Measurements from ENCODE around the gene MISFA.

MISFA gene

DNA sequence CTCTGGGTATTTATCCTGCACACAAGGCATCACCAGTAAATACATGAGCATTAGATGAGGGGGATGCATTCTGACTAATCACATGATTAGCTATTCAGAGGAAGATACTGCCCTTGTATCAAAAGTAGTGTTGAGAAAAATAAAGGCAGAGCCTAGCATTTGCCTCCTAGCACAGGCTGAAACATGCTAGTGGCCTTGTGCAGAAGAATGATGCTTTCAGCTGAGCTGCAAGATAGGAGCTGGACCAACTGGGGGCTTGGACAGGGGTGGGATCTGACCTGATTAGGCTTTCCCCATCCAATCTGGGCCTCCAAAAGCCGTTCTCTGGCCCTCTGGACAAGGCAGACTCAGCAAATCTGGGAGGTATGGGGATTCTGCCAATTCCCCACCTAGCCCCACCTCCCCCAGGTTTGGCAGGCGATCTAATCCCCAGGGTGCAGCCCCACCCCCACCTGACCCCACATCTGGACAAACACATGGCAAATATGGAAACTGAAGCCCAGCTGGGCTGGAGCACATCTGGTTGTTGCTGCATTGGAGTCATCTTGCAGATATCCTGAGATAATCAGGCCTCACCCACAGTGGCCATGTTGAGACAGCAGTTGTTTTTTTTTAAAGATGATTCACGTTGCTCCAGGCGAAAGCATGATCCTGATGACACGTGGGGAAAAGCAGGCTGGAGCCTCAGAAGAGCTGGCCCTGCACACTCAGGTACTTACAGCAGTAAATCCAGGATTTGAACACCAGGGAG lies 4.4 kb upstream of the MISFA start:
- H3K36me3 ChIP-seq, result no peaks in the 10 kb centered on the region
- no peaks in the 10 kb centered on the region for H3K9me3 ChIP-seq
- no peak for DNase-seq
- H3K27me3 ChIP-seq, result no peaks in the 10 kb centered on the region
- H3K4me1 ChIP-seq, result no peaks in the 10 kb centered on the region
- TF ChIP-seq, protein P1, sequence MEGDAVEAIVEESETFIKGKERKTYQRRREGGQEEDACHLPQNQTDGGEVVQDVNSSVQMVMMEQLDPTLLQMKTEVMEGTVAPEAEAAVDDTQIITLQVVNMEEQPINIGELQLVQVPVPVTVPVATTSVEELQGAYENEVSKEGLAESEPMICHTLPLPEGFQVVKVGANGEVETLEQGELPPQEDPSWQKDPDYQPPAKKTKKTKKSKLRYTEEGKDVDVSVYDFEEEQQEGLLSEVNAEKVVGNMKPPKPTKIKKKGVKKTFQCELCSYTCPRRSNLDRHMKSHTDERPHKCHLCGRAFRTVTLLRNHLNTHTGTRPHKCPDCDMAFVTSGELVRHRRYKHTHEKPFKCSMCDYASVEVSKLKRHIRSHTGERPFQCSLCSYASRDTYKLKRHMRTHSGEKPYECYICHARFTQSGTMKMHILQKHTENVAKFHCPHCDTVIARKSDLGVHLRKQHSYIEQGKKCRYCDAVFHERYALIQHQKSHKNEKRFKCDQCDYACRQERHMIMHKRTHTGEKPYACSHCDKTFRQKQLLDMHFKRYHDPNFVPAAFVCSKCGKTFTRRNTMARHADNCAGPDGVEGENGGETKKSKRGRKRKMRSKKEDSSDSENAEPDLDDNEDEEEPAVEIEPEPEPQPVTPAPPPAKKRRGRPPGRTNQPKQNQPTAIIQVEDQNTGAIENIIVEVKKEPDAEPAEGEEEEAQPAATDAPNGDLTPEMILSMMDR (IDR thresholded peaks at IDR 0.05; ENCODE audit: low read depth, low read length), result no peak
- H3K4me3 ChIP-seq (ENCODE audit: low read depth, low read length), result no peak overlapping the region

- DNase-seq, result no peak
- H3K27me3 ChIP-seq, result no peaks in the 10 kb centered on the region
- no peak overlapping the region for H3K4me3 ChIP-seq (ENCODE audit: low read depth, low read length)
- no peaks in the 10 kb centered on the region for H3K4me1 ChIP-seq
- no peaks in the 10 kb centered on the region for H3K9me3 ChIP-seq
- H3K36me3 ChIP-seq, result no peaks in the 10 kb centered on the region
- TF ChIP-seq, protein P1 (IDR thresholded peaks at IDR 0.05; ENCODE audit: low read depth, low read length), result no peak
Measured at GRCh38 chr11:18600915-18601569, 1.5 kb downstream of the MISFA start.

DNA sequence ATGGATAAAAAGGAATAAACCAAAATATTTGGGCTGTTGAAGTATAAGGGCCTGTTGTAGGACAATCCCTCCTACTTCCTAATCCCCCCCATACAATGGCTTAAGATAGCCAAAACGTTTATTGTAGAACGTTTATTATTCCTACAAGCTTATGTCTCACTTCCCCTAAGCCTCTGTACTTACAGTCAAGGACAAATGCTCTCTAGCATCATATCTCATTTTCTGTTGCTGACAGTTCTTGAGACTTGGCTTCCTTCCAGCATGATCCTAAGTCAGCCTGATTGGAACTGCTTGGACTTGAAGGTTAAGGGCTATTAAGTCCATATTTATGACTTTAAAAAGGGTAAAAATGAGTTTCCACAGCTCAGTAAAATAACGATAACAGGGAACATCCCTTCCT lies 8.8 kb downstream of the MISFA start:
- no peaks in the 10 kb centered on the region for H3K27me3 ChIP-seq
- TF ChIP-seq, protein P1 (IDR thresholded peaks at IDR 0.05; ENCODE audit: low read depth, low read length), result no peak
- H3K4me3 ChIP-seq (ENCODE audit: low read depth, low read length), result no peak overlapping the region
- H3K9me3 ChIP-seq, result no peaks in the 10 kb centered on the region
- H3K36me3 ChIP-seq, result peaks cover 4% of the 10 kb centered on the region; the same call in 1 of the 2 replicates
- DNase-seq, result no peak
- no peaks in the 10 kb centered on the region for H3K4me1 ChIP-seq

DNA sequence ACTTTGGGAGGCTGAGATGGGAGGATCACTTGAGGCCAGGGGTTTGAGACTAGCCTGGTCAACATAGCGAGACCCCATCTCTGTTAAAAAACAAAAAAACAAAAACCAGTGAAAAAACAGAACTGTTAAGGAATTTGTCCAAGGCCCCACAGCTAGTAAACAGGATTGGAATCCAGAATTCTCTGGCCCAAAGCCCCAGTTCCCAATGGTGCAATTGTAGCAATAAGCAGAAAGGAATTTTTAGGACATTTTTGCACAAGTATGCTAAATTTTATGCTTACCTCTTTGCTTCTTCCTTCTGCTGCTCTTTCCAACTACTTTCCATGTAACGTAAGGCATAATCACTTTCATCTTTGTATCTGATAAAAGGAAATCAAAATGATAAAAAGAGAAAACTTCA lies 11.6 kb downstream of the MISFA start:
- Histone ChIP-seq H3K4me3 (ENCODE audit: low read depth, low read length) (no peak overlapping the region), H3K36me3 (peaks cover 4% of the 10 kb centered on the region), H3K4me1 (no peaks in the 10 kb centered on the region), H3K27me3 (no peaks in the 10 kb centered on the region), H3K9me3 (no peaks in the 10 kb centered on the region)
- DNase-seq, result no peak
- TF ChIP-seq, protein P1 (IDR thresholded peaks at IDR 0.05; ENCODE audit: low read depth, low read length), result no peak

- Histone ChIP-seq H3K36me3 (peaks cover 4% of the 10 kb centered on the region), H3K4me3 (ENCODE audit: low read depth, low read length) (no peak overlapping the region), H3K9me3 (no peaks in the 10 kb centered on the region), H3K4me1 (no peaks in the 10 kb centered on the region), H3K27me3 (no peaks in the 10 kb centered on the region)
- TF ChIP-seq, protein P1 (IDR thresholded peaks at IDR 0.05; ENCODE audit: low read depth, low read length), result no peak
- no peak for DNase-seq
Measured at GRCh38 chr11:18612394-18612793, 12.8 kb downstream of the MISFA start.

DNA sequence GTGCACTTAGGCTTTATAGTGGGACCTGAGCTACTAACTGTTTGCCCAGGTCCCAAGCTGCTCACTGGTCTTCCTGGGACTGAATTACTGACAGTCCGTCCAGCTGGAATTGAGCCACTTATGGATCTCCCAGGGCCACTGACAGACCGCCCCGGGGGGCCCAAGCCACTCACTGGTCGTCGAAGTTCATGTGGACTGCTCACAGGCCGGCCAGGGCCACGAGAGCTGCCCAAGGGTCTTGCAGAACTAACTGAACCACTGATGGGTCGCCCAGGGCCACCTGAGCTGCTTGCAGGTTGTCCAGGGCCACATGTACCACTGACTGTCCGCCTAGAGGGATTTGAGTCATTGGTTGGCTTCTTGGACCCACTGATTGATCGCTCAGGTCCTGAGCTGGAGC lies 15.1 kb downstream of the MISFA start:
- no peaks in the 10 kb centered on the region; the same call in 1 of the 2 replicates for H3K36me3 ChIP-seq
- no peak overlapping the region for H3K4me3 ChIP-seq (ENCODE audit: low read depth, low read length)
- no peak for DNase-seq
- TF ChIP-seq, protein P1 (IDR thresholded peaks at IDR 0.05; ENCODE audit: low read depth, low read length), result no peak
- no peaks in the 10 kb centered on the region for H3K4me1 ChIP-seq
- H3K27me3 ChIP-seq, result no peaks in the 10 kb centered on the region
- H3K9me3 ChIP-seq, result no peaks in the 10 kb centered on the region

Data from BE2C (cell line).